ENCODE data around the gene SCFD2. TPM values are rescaled to one million over a fixed set of nuclear protein-coding genes. Genes with fewer than 3 reads are reported as not detected.

SCFD2 gene
- total and polyA plus RNA-seq, 4 donors: 4.3 to 28.8 (median 7.4) TPM

- no peaks in the 10 kb centered on the region for H3K36me3 ChIP-seq (ENCODE audit: control insufficient read depth in 4 of 4, insufficient read depth in 3 of 4, low read depth in 1 of 4, low read length in 3 of 4)
- no peaks in the 10 kb centered on the region for H3K4me1 ChIP-seq (ENCODE audit: control insufficient read depth in 4 of 4, insufficient read depth in 4 of 4, low read length in 3 of 4)
- H3K27ac ChIP-seq (ENCODE audit: low read depth in 1 of 2, low read length in 2 of 2): no peak overlapping the region
- H3K4me3 ChIP-seq (ENCODE audit: low read depth in 1 of 3, low read length in 3 of 3): no peak overlapping the region
- 98% methylated on average over 3 of the region's 3 CpGs for WGBS
- no peaks in the 10 kb centered on the region for H3K9me3 ChIP-seq (ENCODE audit: control insufficient read depth in 4 of 4, low read length in 3 of 4)
- no peak overlapping the region for H3K9ac ChIP-seq (ENCODE audit: low read depth in 1 of 2, low read length in 2 of 2)
- H3K27me3 ChIP-seq (ENCODE audit: control insufficient read depth in 4 of 4, insufficient read depth in 4 of 4, low read length in 3 of 4): no peaks in the 10 kb centered on the region
- TF ChIP-seq GABPA (IDR thresholded peaks at IDR 0.05 in 1 of 2, conservative IDR thresholded peaks at IDR 0.05 in 1 of 2) (no peak), ZBTB33 (IDR thresholded peaks at IDR 0.05) (no peak), RXRA (IDR thresholded peaks at IDR 0.05) (no peak), NR2F2 (IDR thresholded peaks at IDR 0.05) (no peak), FOXA2 (IDR thresholded peaks at IDR 0.05) (no peak), HNF4G (IDR thresholded peaks at IDR 0.05) (no peak), EGR1 (IDR thresholded peaks at IDR 0.05; ENCODE audit: low read depth in 2 of 2) (no peak), YY1 (IDR thresholded peaks at IDR 0.05) (no peak), SP1 (IDR thresholded peaks at IDR 0.05) (no peak), HNF4A (conservative IDR thresholded peaks at IDR 0.05) (no peak), RAD21 (IDR thresholded peaks at IDR 0.05) (no peak), TAF1 (conservative IDR thresholded peaks at IDR 0.05) (no peak), JUND (IDR thresholded peaks at IDR 0.05) (no peak), FOXA1 (IDR thresholded peaks at IDR 0.05) (no peak)
- TF ChIP-seq, protein P1, sequence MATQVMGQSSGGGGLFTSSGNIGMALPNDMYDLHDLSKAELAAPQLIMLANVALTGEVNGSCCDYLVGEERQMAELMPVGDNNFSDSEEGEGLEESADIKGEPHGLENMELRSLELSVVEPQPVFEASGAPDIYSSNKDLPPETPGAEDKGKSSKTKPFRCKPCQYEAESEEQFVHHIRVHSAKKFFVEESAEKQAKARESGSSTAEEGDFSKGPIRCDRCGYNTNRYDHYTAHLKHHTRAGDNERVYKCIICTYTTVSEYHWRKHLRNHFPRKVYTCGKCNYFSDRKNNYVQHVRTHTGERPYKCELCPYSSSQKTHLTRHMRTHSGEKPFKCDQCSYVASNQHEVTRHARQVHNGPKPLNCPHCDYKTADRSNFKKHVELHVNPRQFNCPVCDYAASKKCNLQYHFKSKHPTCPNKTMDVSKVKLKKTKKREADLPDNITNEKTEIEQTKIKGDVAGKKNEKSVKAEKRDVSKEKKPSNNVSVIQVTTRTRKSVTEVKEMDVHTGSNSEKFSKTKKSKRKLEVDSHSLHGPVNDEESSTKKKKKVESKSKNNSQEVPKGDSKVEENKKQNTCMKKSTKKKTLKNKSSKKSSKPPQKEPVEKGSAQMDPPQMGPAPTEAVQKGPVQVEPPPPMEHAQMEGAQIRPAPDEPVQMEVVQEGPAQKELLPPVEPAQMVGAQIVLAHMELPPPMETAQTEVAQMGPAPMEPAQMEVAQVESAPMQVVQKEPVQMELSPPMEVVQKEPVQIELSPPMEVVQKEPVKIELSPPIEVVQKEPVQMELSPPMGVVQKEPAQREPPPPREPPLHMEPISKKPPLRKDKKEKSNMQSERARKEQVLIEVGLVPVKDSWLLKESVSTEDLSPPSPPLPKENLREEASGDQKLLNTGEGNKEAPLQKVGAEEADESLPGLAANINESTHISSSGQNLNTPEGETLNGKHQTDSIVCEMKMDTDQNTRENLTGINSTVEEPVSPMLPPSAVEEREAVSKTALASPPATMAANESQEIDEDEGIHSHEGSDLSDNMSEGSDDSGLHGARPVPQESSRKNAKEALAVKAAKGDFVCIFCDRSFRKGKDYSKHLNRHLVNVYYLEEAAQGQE (IDR thresholded peaks at IDR 0.05): no peak
- TF ChIP-seq, protein P2, sequence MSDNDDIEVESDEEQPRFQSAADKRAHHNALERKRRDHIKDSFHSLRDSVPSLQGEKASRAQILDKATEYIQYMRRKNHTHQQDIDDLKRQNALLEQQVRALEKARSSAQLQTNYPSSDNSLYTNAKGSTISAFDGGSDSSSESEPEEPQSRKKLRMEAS (IDR thresholded peaks at IDR 0.05): no peak
- TF ChIP-seq, protein P3, sequence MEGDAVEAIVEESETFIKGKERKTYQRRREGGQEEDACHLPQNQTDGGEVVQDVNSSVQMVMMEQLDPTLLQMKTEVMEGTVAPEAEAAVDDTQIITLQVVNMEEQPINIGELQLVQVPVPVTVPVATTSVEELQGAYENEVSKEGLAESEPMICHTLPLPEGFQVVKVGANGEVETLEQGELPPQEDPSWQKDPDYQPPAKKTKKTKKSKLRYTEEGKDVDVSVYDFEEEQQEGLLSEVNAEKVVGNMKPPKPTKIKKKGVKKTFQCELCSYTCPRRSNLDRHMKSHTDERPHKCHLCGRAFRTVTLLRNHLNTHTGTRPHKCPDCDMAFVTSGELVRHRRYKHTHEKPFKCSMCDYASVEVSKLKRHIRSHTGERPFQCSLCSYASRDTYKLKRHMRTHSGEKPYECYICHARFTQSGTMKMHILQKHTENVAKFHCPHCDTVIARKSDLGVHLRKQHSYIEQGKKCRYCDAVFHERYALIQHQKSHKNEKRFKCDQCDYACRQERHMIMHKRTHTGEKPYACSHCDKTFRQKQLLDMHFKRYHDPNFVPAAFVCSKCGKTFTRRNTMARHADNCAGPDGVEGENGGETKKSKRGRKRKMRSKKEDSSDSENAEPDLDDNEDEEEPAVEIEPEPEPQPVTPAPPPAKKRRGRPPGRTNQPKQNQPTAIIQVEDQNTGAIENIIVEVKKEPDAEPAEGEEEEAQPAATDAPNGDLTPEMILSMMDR (IDR thresholded peaks at IDR 0.05; ENCODE audit: low read depth, low read length, missing input control): no peak
- TF ChIP-seq, protein P4, sequence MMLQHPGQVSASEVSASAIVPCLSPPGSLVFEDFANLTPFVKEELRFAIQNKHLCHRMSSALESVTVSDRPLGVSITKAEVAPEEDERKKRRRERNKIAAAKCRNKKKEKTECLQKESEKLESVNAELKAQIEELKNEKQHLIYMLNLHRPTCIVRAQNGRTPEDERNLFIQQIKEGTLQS (IDR thresholded peaks at IDR 0.05): no peak
- no peak for DNase-seq (ENCODE audit: low spot score)
Measured at GRCh38 chr4:53174823-53175222, 191.0 kb downstream of the SCFD2 start.
